H1 (cell line): ENCODE results near the gene FAM120B. TPM values are rescaled to one million over a fixed set of nuclear protein-coding genes. Genes with fewer than 3 reads are reported as not detected.

Source experiments
- ASH2L ChIP-seq: fragments of 200-600, 300-600 bp; sonication (generic); IDR thresholded peaks from one replicate; pipeline ENCODE4 v1.7.1; 2017; ENCODE audit warnings: low read length
- GTF2F1 ChIP-seq: IDR thresholded peaks from 2 replicates; pipeline ENCODE4 v1.6.1; 2012; ENCODE audit warnings: low read depth, low read length, improper control_type of control experiment, borderline replicate concordance
- NANOG ChIP-seq: IDR thresholded peaks from 2 replicates; pipeline ENCODE4 v1.6.1; 2011; ENCODE audit warnings: low read length, low read depth, mild to moderate bottlenecking, inconsistent platforms; ENCODE audit not compliant: insufficient read depth, poor library complexity, severe bottlenecking
- TAF7 ChIP-seq: optimal IDR thresholded peaks from 2 replicates; pipeline ENCODE3; 2011; ENCODE audit warnings: low read depth, mild to moderate bottlenecking, inconsistent platforms, low read length, moderate library complexity, borderline replicate concordance
- polyA plus RNA-seq, 7 experiments: library from polyadenylated mRNA; depleted of rRNA in 3 of 7; stranded (reverse) in 5 of 7; unstranded in 2 of 7; fragments of >200 nt in 5 of 7; fragments of 200-250 nt in 2 of 7; gene quantifications; 1 replicate in 5 of 7; 2 replicates in 1 of 7; 4 replicates in 1 of 7; pipeline versions ENCODE4 v1.2.1 to v1.2.3, GENCODE V29; 2011 to 2013; ENCODE audit warnings: missing spikeins in 2 of 7, mixed read lengths in 2 of 7
- total RNA-seq: library from RNA; stranded (reverse); fragmentation: NEBNext Ultra II Directional; extraction: Animal tissue kit (Norgen Biotek cat#: 25700); gene quantifications from 2 replicates; pipeline ENCODE4 v1.2.1, GENCODE V29; 2021

FAM120B gene
- total and polyA plus RNA-seq, 2 of the 8 experiments (the other 6 are each of a cell fraction or from before 2014, with no cell fraction given): 5.1 to 12.5 TPM

DNA sequence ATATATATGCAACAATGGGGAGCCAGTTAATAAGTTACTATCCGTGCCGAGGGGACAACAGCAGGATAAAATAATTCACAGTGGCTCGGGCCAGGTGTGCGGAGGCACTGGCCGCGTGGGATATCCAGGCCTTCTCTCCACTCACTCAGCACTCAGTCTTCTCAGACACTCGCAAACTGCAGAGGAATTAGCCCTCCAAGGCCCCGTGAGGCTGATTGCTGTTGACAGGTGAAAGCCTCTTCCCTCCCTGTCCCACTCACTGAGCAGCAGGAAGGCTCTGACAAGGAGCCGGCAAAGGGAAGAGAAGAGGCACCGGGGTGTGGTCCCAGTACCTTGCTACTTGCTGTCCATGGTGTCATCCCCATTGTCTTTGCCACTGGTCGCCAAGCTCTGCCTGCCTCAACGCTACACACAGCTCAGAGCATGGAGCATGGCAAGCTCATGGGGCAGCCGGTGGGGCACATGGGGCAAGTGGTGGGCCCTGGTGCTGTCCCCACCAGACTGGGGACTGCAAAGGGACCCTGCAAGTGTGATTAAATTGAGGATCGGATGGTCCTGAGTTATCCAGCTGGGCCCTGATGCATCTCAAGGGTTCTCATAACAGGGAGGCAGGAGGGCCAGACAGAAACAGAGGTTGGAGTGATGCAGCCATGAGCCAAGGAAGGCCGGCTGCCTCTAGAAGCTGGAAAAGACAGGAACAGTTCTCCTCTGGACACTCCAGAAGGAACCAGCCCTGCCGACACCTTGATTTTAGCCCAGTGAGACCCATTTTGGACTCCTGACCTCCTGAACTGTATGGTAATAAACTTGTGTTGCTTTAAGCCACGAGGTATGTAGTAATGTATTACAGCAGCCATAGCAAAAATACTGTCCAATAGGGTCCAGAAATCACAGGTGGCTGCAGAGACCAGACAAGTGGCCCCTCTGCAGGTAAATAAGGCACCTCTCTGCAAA is 126.9 kb downstream of the FAM120B start (continued):
- TF ChIP-seq ASH2L (no peak), GTF2F1 (no peak), NANOG (no peak), TAF7 (no peak)
